H54 (cell line): Measurements from ENCODE around the gene SRL.

ENCODE experiments used
- DNase-seq: peaks from one replicate; pipeline ENCODE4 v3.0.0; 2011; ENCODE audit warnings: low spot score, mixed read lengths; ENCODE audit not compliant: insufficient read length
- FAIRE-seq: peaks from 3 replicates; lab custom pipeline; 2011; peaks lifted over from hg19 to GRCh38; lab: Jason Lieb, UNC
- POLR2A ChIP-seq: IDR thresholded peaks from 2 replicates; pipeline ENCODE4 v1.6.1; 2011; ENCODE audit warnings: low read depth, mild to moderate bottlenecking, low read length

SRL gene

GRCh38 chr16:4241928-4242283, at the start of gene SRL:
TSS of gene SRL (minus strand) at chr16:4242080. CDS start at chr16:4242067, 13 bp downstream.
- DNase-seq (no peak), FAIRE-seq (no peak)
- no peak for TF ChIP-seq POLR2A

GRCh38 chr16:4290236-4290830, 48.5 kb upstream of the SRL start:
- no peak for TF ChIP-seq POLR2A
- FAIRE-seq (no peak), DNase-seq (no peak)

DNA sequence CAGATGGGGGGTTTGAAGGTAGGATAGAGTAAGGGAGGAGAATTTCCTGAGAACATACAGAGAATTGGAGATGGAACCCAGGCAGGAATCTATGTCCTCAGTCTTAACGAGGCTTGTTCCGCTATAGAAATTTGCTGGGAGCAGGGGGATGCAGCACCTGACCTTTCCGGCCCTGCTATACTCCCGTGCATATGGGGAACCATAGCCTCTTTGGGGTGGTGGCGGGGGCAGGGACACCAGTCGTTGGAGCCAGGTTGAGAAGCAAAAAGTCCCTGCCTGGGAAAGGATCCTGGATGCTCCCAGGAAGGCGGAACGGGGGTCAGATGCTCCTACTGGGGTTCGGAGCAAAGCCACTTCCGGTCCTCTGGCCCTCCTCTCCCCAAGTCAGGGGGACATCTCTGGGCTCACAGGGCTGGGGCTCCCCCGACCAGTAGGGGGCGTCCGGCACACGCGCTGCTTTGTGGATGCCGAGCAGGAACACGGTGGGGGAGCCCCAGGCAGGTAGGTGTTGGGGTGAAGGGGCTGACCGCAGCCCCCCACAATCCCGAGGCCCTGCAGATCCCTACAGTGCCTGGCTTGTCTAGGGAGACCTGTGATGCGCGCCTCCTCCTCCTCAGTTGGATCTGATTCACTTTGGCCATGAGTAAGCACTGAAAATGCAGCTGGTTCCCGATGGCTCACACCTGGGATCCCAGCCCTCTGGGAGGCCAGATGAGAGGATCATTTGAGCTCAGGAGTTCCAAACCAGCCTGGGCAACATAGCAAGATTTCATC, 46.5 kb upstream of the SRL start:
- no peak for TF ChIP-seq POLR2A
- DNase-seq: peak; percentile 58
- FAIRE-seq: no peak

GRCh38 chr16:4285167-4285566, 43.3 kb upstream of the SRL start:
- FAIRE-seq (no peak), DNase-seq (no peak)
- TF ChIP-seq POLR2A: no peak

- TF ChIP-seq POLR2A: no peak
- DNase-seq: no peak
- FAIRE-seq: no peak
These were observed 42.1 kb upstream of the SRL start for GRCh38 chr16:4283939-4284338.

DNA sequence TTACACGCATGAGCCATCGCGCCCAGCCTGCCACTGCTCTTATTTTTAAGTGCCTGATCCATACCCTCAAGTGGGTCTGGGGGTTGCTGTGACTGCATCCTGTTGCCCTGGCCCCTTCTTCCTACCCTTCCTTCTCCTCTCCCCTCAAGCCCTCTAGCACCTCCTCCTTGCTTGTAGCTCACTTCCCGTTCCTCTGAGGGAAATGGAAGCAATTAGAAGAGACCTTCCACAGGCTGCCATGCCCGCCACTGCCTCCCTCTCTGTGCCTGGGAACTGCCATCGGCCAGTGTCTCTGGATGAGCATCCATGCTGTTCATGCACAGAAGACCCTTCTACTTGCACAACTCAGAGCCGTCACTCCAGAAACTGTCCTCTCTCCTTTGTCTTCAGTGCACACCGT, 41.6 kb upstream of the SRL start:
- DNase-seq: no peak
- FAIRE-seq: no peak
- TF ChIP-seq POLR2A: no peak

GRCh38 chr16:4280625-4281024, 38.7 kb upstream of the SRL start:
- DNase-seq (no peak), FAIRE-seq (no peak)
- TF ChIP-seq POLR2A: no peak

DNA sequence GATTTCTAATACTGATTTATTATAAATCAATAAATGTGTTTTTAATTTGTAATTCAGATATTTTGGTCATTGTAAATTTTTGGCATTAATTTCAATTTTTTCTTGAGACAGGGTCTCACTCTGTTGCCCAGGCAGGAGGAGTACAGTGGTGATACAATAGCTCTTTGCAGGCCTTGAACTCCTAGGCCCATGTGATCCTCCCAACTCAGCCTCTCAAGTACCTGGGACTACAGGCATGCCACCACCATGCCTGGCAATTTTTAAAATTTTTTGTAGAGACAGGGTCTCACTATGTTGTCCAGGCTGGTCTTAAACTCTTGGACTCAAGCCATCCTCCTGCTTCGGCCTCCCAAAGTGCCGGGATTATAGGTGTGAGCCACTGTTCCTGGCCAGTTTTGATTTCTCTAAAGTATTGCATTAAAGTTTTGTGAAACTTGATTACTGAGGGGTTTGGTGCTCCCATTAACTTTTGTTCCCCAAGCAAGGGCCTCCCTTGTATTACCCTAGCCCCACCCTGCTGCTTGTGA, 36.2 kb upstream of the SRL start:
- FAIRE-seq (no peak), DNase-seq (no peak)
- TF ChIP-seq POLR2A: no peak

DNA sequence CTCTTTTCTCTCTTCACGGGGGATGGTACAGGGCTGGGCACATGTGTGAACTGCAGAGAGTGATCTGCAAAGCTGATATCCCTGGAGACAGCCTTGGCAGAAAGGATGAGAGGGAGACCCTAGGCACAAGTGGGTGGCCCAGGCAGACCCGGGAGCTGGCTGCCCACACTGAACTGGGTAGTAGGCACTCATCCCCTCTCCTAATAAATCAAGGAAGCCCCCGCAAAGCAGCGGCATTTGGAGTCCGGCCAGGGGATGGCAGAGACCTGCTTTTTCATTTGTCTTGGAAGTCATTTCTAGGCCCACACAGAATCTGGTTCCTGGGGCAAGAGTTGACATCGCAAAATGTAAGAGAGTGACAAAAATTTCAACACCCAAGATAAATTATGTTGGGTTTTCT, 34.0 kb upstream of the SRL start:
- FAIRE-seq (no peak), DNase-seq (no peak)
- no peak for TF ChIP-seq POLR2A

GRCh38 chr16:4273858-4274311, 32.0 kb upstream of the SRL start:
- TF ChIP-seq POLR2A: peak; percentile 36
- no peak for FAIRE-seq
- DNase-seq: peak; percentile 60

DNA sequence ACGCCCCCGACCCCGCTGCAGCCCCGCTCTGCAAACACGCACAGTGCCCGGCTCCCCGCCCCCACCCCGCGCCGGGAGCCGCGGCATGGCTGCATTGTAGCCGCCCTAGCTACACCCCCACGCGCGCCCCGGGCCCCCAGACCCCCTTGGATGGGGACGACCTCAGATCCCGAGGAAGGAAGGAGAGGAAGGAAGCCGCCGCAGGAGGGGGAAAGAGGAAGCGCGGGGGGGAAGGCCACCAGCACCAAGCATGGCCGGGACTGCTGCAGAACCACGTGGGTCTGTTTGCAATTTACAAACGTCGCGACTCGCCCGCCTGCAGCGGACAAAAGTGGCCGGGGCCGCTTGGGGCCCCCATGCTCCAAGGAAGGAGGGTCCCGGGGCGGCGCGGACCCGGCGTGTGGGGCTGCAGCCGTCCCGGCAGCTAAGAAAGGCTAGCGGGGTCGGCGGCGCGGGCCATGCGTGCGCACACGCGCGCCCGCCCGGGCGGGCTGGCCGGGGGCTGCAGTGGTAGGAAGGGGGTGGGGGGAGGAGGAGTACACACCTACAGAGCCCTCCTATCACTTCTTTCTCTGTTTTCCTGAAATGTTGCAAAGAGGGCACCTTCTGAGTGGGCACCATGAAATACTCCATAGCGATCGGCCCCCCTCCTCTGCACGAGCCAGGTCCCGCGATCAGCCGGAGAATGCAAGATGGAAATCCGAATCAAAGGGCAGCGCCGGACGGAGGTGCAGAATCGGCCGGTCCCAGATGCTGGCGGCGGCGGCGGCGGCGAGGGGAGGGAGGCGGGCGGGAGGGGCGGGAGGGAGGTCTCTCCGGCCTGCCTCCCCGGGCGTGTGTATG, 30.5 kb upstream of the SRL start:
- DNase-seq (peak; percentile 49), FAIRE-seq (no peak)
- TF ChIP-seq POLR2A: no peak

DNA sequence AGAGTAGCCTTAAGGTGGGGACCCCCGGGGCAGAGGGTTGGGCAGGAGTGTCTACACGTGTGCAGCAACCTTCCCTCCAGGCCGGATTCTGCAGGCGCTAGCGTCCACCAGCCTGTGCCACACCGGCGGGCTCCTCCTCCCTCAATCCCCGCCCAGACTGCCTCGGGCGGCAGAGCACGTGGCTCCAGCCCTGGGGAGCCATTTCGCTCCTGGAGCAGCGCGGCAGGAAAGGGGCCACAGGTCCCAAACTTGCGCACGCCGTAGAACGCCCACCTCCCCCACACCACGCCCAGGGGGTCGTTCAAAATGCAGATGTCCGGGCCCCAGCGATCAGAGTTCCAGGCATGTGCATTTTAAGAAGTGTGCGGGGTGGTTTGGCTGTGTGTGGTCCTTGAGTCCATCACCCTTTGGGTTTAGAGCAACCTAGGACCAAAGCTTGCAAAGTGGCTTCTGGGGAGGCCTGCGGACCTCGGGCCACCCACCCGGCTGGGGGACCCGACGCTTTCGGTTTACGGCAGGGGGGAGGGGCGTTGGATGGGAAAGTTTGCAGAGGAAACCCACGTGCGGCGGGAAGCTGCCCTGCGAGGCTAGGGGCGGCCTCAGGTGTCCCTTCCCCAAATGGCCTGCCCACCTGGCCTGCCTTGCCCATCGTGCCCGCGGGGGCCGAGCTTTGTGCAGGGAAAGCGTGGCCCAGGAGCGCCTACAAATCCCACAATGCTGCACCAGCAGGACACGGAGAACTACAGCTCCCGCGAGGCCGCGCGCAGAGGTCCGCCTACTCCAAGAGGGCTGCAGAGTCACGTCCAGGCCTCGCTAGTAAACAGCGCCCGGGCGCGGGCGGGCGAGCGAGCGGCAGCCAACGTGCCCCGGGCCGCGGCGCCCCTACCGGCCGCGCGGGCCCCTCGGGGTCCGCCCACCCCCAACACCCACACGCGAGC, 29.6 kb upstream of the SRL start:
- peak; percentile 73 for TF ChIP-seq POLR2A

DNA sequence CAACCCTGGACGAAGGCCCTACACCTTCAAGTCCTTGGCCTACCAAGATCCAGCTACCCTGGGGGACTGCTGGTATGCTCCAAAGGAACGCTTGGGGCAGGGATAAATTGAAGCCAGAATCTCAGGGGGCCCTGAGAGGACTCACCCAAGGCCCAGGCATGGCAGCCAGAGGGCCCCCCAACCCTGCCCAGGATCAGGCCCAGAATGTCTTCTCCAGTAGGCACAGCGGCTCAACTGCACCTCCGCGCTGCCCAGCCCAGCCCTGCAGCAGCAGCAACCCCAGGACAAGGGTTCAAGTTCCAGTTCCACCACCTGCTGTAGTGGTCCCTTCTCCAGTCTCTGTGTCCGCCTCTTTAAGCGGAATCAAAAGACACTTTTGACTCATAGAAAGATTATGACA, 28.7 kb upstream of the SRL start:
- no peak for TF ChIP-seq POLR2A
- no peak for FAIRE-seq
- no peak for DNase-seq

More for the DNA sequence above, 29.6 kb upstream of the SRL start:
- FAIRE-seq (no peak), DNase-seq (peak; percentile 92)
